Activated T-cell treated with anti-CD3 and anti-CD28 coated beads for 4 hours (primary cell): ENCODE results near the gene EPHA6.

Experiments used
- DNase-seq: peaks from one replicate; pipeline ENCODE4 v3.0.0-alpha.2; 2020

EPHA6 gene

DNA sequence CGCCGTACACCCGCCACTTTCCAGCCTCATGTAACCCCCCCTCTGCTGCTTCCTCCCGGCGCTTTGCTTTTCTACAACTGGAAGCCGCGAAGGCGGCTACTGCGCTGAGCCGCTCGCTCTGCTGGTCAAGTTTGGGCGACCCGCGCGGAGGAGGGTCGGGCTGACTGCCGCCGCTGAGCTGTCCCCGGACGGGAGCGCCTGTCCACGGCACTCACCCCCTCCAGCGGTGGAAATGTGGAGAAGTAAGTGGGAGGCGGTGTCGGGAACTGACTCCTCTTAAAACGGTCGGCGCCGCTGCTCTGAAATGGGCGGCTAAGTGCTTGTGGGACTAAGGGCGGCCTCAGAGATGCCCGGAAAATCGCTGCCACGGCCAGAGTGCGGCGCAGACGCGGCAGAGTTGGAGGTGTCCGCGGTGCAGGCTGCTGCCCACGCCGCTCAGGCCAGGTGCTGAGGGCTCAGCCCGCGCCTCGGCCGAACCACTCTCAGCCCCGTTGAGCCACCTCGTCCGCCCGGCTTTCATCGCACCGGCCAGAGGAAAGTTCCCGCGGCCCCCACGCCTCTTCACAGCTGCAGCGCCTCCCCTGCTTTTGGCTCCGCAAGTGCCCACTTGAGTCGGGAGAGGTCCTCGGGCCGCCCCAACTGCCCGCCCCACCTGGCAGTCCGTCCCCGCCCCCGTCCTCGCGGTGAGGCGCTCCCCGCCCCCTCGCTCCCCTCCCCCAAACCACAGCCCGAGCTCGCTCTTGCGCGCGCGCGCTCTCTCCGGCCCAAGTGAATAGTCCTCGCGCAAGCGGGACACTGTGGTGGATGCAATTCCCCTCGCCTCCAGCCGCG lies at the start of gene EPHA6:
Gene EPHA6 (plus strand): TSS at position 775 of the 831 bp plus-strand sequence.
- DNase-seq = no peak

- DNase-seq = no peak
Measured at GRCh38 chr3:96776818-96777217, 37.6 kb upstream of the EPHA6 start.

DNA sequence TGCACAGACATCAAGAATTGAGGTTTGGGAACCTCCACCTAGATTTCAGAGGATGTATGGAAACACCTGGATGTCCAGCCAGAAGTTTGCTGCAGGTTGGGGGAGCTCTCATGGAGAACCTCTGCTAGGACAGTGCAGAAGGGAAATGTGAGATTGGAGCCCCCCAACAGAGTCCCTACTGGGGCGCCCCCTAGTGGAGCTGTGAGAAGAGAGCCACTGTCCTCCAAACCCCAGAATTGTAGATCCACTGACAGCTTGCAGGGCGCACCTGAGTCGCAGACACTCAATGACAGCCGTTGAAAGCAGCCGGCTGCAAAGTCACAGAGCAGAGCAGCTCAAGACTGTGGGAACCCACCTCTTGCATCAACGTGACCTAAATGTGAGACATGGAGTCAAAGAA lies 34.6 kb upstream of the EPHA6 start:
- DNase-seq = no peak

DNA sequence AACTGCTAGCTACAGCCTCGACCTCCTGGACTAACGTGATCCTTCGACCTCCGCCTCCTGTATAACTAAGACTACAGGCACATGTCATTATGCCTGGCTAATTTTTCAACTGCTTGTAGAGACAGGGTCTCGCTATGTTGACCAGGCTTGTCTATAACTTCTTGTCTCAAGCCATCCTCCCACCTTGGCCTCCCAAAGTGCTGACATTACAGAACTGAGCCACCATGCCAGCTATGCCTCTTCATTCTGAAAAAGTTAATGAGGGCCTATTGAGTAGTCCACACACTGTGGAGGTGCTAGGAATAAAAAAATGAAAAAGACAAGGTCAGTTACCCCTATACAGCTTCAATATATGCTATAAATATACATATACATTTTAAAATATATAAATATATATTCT lies 18.3 kb upstream of the EPHA6 start:
- DNase-seq = no peak

GRCh38 chr3:96803870-96804269 lies 10.5 kb upstream of the EPHA6 start:
- DNase-seq = no peak

- no peak for DNase-seq
Measured at GRCh38 chr3:96806341-96806740, 8.1 kb upstream of the EPHA6 start.

- no peak for DNase-seq
Measured at GRCh38 chr3:96813134-96813819, 1.1 kb upstream of the EPHA6 start.

DNA sequence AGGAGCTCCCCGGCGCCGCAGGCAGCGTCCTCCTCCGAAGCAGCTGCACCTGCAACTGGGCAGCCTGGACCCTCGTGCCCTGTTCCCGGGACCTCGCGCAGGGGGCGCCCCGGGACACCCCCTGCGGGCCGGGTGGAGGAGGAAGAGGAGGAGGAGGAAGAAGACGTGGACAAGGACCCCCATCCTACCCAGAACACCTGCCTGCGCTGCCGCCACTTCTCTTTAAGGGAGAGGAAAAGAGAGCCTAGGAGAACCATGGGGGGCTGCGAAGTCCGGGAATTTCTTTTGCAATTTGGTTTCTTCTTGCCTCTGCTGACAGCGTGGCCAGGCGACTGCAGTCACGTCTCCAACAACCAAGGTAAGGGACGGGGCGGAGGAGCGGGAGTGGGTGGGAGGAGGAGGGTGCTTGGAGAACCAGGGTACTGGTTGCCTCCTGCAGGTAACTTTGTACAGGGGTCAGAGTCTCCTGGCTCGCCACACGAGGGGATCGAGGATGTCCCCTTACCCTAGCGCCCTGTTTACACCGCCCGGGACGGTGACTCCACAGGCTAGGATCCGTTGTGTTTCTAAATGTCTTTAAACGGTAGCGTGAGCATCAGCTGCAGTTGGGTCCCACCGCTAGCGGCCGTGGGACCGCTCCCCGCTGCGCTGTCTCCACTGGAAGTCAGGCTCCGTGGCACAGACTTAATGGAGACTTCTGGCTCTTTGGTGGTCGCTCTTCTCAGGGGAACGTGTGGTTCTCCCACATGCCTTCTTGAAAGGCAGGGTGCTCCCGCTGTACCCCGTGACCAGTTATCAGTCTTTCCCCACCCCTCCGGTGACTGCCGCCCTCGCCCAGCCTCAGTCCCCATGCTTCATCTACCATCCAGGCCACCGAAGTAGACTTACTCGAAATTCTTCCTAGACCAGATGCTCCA lies 515 bp downstream of the EPHA6 start:
- no peak for DNase-seq

DNA sequence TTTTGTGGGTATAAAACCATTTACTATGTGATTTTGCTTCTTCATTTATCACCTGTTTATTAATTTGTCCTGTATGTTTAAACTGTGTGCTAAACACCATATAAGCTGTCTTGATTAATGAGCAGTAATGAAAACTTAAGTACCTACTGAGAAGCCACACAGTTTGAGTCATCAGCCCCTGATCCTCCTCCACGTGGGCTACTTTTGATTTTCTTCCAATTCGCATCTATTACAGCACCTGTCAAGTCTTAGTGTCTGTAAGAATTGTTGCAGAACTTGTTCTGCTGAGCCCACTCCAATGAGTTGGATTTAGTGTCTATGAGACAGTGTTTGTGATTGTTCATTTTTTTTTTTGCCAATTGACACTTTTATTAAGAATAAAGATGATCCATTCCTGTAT lies 16.8 kb downstream of the EPHA6 start:
- DNase-seq = no peak

DNA sequence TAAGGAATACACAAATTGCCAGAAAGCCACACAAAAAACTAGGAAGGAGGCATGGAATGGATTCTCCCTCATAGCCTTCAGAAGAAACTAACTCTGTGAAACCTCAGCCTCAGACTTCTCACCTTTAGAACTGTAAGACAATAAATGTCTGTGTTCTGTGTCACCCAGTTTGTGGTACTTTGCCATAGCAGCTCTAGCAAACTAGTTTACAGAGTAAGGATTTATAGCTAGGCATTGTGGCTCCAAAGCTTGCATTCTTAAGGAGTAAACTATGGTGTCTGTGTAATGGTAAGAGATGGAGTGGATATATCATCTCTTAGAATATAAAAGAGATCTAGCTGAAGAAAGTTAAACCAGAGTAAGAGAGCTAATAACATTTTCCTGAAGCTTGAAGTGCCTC lies 18.9 kb downstream of the EPHA6 start:
- DNase-seq = no peak

GRCh38 chr3:96836153-96836915 lies 21.9 kb downstream of the EPHA6 start:
- DNase-seq = no peak

DNA sequence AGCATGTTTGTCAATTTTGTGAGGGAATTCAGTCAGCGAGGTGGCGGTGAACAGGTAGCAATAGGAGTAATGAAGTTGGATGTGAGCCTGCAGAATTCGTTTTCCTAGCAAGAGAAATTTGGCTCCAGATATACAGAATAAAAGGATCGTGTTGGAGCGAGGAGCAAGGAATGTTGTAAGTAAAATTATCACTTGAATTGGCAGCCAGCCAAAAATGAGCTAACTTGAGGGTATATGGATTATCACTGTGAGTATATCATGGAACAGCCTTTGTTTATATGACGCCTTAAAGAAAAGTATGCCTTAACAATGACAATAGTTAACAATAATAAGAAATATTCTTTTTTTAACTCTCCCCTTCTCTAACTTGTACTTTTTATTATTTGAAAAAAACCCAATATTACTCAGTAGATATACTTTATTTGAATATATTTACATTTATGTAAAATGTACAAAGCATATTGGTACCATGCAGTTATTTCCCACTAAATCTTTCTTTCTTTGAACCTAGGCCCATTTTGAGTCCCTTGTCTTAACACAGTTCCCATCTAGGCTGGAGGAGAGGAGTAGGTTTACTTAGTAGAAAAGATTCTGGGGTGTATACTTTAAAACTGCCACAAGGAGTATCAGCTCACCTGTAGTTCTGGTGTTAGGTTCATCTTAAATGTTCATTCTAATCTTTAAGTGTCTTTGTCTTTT lies 29.3 kb downstream of the EPHA6 start:
- no peak for DNase-seq

DNA sequence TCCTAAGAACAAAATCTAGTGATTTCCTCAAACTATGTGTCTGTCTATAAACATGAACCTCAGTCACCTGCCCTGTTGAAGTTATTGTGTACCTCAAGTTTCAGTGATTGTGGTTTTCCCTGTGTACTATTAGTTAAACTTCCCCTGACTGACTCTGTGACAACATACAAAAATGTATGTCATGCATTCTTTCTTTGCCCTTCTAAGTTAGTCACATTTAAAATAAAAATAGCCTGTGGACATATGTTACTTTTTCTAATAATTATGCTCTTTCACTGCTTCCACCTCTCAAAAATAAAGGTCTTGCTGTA lies 29.8 kb downstream of the EPHA6 start:
- no peak for DNase-seq

GRCh38 chr3:96852849-96853248 lies 38.5 kb downstream of the EPHA6 start:
- no peak for DNase-seq

- no peak for DNase-seq
Measured at GRCh38 chr3:96860882-96861281, 46.5 kb downstream of the EPHA6 start.

DNA sequence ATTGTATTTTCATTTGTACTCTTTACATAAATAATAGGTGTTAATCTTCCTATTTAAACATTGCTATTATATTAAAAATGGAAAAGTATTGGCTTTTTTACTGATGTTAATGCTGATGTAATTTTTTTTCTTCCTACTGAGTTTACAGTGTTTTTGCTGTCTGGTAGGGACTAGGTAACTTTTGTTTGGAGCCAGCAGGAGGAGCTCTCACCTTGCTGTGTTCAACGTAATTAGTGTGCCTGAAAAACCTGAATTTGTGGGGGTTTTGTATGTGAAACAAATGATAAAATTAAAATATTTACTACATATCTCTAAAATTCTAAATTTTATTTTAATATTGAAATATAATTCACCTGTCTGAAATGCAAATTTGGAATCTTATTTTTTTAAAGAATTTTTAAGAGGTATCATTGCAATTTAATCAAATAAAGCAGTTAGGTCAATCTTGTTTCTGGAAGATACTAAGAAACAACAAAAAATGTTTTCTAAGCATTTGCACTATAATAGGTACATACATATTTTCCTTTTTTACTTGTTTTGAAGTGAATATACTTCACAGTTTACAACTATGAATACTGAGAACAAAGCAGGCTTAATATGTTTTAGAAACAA lies 48.8 kb downstream of the EPHA6 start:
- no peak for DNase-seq

DNA sequence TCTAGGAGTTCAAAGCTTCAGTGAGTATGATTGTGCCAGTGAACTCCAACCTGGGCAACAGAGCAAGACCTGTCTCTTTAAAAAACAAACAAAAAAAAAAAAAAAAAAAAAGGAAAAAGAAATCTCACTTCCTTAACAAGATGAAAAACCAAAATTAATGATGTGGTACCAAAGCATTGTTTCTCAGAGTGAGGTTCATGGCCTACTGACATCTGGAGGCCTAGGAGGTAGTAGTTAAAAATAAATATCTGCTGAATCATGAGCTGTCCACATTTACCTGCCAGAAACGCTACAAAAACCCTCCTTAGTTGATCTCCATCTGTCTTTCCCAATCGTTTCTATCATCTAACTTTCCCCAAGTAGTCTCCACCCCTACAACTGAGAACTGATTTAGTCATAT lies 51.2 kb downstream of the EPHA6 start:
- no peak for DNase-seq

- DNase-seq = no peak
Measured at GRCh38 chr3:96869316-96869715, 54.9 kb downstream of the EPHA6 start.

GRCh38 chr3:96877510-96877909 lies 63.1 kb downstream of the EPHA6 start:
- DNase-seq = no peak

DNA sequence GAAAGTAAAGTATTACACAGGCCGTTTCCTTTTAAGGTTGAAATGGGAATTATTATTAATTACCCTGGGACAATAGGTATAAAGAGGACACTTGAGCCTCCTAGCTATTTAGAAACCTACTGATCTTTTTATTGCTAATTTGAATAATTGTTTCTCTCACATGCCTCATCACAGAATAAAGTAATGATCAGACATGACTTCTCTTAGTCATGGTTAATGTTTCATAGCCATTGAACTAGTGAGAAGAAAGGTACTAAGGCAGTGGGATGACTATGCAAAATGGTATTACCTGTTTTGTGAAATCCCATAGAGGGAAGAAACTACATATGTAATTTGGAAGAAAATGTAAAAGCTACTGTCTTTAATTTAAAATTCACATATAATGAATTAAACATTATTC lies 85.6 kb downstream of the EPHA6 start:
- DNase-seq = no peak

GRCh38 chr3:96900566-96900965 lies 86.2 kb downstream of the EPHA6 start:
- DNase-seq = no peak

GRCh38 chr3:96915445-96915844 lies 101.1 kb downstream of the EPHA6 start:
- DNase-seq = no peak
